ENCODE results near the gene VRK1.

Gene VRK1

GRCh38 chr14:96889091-96889490 lies 91.9 kb downstream of the VRK1 start:
- DNase-seq, result no peak

DNA sequence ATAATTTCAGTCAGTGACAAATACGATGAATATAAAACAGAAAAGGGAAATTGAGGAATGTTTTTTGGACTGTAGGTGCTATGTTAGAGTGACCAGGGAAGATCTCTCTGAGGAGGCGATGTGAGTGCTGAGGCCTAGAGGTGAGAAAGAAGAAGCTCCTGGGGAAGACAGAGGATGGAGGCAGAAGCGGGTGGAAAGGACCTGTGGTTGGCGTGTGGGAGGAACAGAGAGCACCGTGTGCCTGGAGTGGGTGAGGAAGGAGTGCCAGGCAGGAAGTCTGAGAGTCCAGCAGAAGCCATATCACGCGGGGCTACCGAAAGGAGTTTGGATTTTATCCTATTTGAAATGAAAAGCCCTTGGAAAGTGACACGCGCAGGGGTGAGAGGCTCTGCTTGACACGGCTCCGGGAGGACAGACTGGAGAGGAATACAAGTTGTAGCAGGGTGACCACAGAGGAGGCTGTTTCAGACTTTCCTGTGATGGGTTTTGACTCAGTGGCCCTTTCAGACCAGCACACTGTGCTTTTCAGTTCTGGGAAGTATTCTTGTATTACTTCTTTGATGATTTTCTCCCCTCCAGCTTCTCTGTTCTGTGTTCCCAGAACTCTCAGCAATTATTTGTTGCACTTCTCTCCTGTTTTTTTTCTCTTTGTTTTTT lies 96.9 kb downstream of the VRK1 start:
- DNase-seq, result no peak

- DNase-seq, result no peak
Observed at GRCh38 chr14:96894966-96895365, 97.8 kb downstream of the VRK1 start.

- no peak for DNase-seq
Observed at GRCh38 chr14:96895658-96896271, 98.6 kb downstream of the VRK1 start.

- DNase-seq, result no peak
Observed at GRCh38 chr14:96897184-96897583, 100.0 kb downstream of the VRK1 start.

GRCh38 chr14:96901227-96901626 lies 104.0 kb downstream of the VRK1 start:
- no peak for DNase-seq

- DNase-seq, result no peak
Observed at GRCh38 chr14:96902004-96902403, 104.8 kb downstream of the VRK1 start.

- no peak for DNase-seq
Observed at GRCh38 chr14:96903444-96904023, 106.4 kb downstream of the VRK1 start.

- no peak for DNase-seq
Observed at GRCh38 chr14:96904201-96904600, 107.0 kb downstream of the VRK1 start.

GRCh38 chr14:96905065-96905464 lies 107.9 kb downstream of the VRK1 start:
- DNase-seq, result no peak

GRCh38 chr14:96905825-96906224 lies 108.6 kb downstream of the VRK1 start:
- DNase-seq, result no peak

- DNase-seq, result no peak
Observed at GRCh38 chr14:96906434-96906833, 109.3 kb downstream of the VRK1 start.

GRCh38 chr14:96909841-96910364 lies 112.7 kb downstream of the VRK1 start:
- DNase-seq, result no peak

DNA sequence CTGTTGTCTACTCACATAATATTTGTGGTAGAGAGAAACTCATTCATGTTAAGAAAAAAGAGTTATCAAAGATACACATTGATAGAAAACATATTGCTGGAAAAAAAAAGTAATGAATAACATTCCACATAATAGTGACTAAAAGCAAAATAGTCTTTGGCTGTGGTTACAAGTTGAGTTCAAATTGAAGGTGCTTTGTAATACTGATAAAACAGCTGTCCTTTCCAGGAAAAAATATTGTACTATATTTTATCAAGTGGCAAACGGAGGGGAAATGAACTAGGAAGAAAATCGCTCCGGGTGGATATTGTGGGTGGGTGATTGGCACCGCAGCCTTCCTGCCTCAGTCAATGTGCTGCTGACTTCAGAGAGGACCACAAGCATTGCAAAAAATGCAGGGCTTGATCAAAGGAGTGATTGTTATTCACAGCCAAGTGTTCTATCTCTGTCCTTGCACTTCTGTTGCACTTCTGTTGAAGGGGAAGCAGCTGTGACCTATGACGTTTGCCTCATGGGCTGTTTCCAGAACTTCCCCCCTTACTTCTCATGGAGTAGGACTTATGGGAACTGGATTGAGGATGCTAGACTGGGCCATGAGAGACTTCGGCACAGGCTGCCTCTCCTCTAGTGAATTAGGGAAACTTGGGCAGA lies 114.4 kb downstream of the VRK1 start:
- peak; percentile 38 for DNase-seq

- DNase-seq, result peak; percentile 32
Observed at GRCh38 chr14:96914571-96915128, 117.5 kb downstream of the VRK1 start.

DNA sequence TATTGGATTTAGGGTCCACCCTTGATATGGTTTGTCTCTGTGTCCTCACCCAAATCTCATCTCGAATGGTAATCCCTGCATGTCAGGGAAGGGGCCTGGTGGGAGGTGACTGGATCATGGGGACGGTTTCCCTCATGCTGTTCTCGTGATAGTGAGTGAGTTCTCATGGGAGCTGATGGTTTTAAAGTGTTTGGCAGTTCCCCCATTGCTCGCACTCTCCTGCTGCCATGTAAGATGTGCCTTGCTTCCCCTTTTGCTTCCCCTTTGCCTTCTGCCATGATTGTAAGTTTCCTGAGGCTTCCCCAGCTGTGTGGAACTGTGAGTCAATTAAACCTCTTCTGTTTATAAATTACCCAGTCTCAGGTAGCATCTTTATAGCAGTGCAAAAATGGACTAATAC lies 118.3 kb downstream of the VRK1 start:
- no peak for DNase-seq

DNA sequence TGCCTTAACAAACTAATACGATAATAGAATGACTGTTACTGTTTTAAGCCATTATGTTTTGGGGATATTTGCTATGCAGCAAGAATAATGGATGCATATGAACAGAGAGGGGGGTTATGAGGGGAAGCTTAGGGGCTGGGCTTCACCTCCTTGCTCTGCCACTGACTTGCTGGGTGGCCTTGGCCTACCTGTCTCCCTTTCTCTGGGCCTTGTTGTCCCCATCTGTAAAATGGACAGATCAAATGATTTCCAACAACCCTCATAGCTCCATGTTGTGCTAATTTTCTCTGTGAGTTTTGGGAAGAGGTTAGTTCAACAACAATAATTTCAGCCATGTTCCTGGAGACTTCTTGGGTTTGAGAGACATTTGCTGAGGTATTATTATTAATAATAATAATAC lies 119.6 kb downstream of the VRK1 start:
- no peak for DNase-seq

DNA sequence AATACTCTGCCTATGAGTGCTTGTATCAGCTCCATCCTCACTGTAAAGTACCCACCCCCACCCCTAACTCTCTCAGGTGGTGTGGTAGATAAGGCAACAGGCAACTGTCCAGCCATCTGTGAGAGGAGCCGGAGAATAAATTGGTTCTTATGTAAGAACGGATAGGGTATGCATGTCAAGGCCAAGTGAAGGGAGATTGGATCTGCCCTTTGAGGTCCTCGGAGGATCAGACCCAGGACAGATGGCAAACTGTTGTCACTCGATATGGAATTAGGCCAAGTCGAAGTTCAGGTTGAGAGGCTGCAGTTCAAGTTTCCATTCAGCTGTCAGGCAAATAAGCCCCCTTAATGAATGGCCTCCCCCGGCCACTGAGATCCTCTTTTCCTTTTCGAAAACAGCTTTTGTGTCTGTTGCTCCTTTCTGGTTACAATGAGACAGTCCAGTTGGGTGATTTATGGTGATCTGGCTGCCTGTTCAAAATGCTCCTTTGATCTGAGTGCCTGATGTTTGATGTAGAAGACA lies 120.3 kb downstream of the VRK1 start:
- DNase-seq, result peak; percentile 95

- no peak for DNase-seq
Observed at GRCh38 chr14:96920023-96920422, 122.8 kb downstream of the VRK1 start.

GRCh38 chr14:96920820-96921219 lies 123.6 kb downstream of the VRK1 start:
- no peak for DNase-seq

GRCh38 chr14:96922986-96923385 lies 125.8 kb downstream of the VRK1 start:
- DNase-seq, result no peak

- no peak for DNase-seq
Observed at GRCh38 chr14:96925422-96925821, 128.2 kb downstream of the VRK1 start.

DNA sequence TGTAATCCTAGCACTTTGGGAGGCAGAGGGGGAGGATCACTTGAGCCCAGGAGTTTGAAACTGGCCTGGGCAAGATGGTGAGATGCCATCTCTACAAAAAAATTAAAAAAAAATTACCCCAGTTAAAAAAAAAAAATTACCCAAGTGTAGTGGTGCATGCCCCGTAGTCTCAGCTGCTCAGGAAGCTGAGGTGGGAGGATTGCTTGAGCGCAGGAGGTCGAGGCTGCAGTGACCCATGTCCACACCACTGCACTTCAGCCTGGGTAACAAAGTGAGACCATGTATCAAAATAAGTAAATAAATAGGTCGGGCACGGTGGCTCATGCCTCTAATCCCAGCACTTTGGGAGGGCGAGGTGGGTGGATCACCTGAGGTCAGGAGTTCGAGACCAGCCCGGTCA lies 128.8 kb downstream of the VRK1 start:
- DNase-seq, result no peak

Measured in hematopoietic multipotent progenitor cell treated with erythropoietin and hydrocortisone succinate and interleukin-3 and kit ligand, for 8 days (in vitro differentiated cells).